Mesothelial cell of epicardium (in vitro differentiated cells): ENCODE results near the gene DCAF7. TPM values are rescaled to one million over a fixed set of nuclear protein-coding genes. Genes with fewer than 3 reads are reported as not detected.

Experiments
- DNase-seq, 2 experiments: peaks; one replicate each; pipeline ENCODE4 v3.0.0; 2021; ENCODE audit warnings: low spot score in 2 of 2; ENCODE audit not compliant: unreplicated experiment in 2 of 2
- H3K27ac Mint-ChIP-seq: 2 replicates; pipeline ENCODE4 v1.8.0; 2021; ENCODE audit warnings: mixed read lengths
- H3K27me3 Mint-ChIP-seq: 2 replicates; pipeline ENCODE4 v1.8.0; 2021; ENCODE audit warnings: low read depth, mixed read lengths
- H3K36me3 Mint-ChIP-seq: 2 replicates; pipeline ENCODE4 v1.8.0; 2021; ENCODE audit warnings: mixed read lengths
- H3K4me1 Mint-ChIP-seq: 2 replicates; pipeline ENCODE4 v1.8.0; 2021; ENCODE audit warnings: mixed read lengths
- H3K4me3 Mint-ChIP-seq: 2 replicates; pipeline ENCODE4 v1.8.0; 2021; ENCODE audit warnings: mild to moderate bottlenecking, moderate library complexity, mixed read lengths
- H3K9me3 Mint-ChIP-seq: 2 replicates; pipeline ENCODE4 v1.8.0; 2021; ENCODE audit warnings: mixed read lengths
- CTCF ChIP-seq: fragments of 200-600 bp; sonication (generic); IDR thresholded peaks from one replicate; pipeline ENCODE4 v1.5.0; 2021; ENCODE audit warnings: antibody characterized with exemption; ENCODE audit not compliant: unreplicated experiment
- total RNA-seq: library from RNA; stranded (reverse); gene quantifications from 3 replicates; pipeline ENCODE4 v1.2.1, GENCODE V29; 2021

DCAF7 gene
- total RNA-seq, 1 donor from 2014 or later, result 144 TPM

GRCh38 chr17:63506627-63507026 lies 43.6 kb upstream of the DCAF7 start:
- no peak overlapping the region for H3K4me3 Mint-ChIP-seq
- H3K27ac Mint-ChIP-seq, result no peak overlapping the region
- no peaks in the 10 kb centered on the region for H3K36me3 Mint-ChIP-seq
- no peak for DNase-seq
- no peak for TF ChIP-seq CTCF
- H3K27me3 Mint-ChIP-seq, result peaks cover 67% of the 10 kb centered on the region
- H3K9me3 Mint-ChIP-seq, result peaks cover 5% of the 10 kb centered on the region
- H3K4me1 Mint-ChIP-seq, result peaks cover 11% of the 10 kb centered on the region

GRCh38 chr17:63511331-63511730 lies 38.9 kb upstream of the DCAF7 start:
- Mint-ChIP-seq H3K9me3 (no peaks in the 10 kb centered on the region), H3K4me3 (no peak overlapping the region), H3K27me3 (peaks cover 55% of the 10 kb centered on the region), H3K4me1 (no peaks in the 10 kb centered on the region), H3K27ac (no peak overlapping the region), H3K36me3 (no peaks in the 10 kb centered on the region)
- no peak for TF ChIP-seq CTCF
- DNase-seq, result no peak

- Mint-ChIP-seq H3K27me3 (peaks cover 53% of the 10 kb centered on the region), H3K4me3 (no peak overlapping the region), H3K27ac (no peak overlapping the region), H3K9me3 (no peaks in the 10 kb centered on the region), H3K4me1 (no peaks in the 10 kb centered on the region), H3K36me3 (no peaks in the 10 kb centered on the region)
- no peak for TF ChIP-seq CTCF
- DNase-seq, result no peak
Measured at GRCh38 chr17:63512388-63512787, 37.9 kb upstream of the DCAF7 start.

- no peaks in the 10 kb centered on the region for H3K9me3 Mint-ChIP-seq
- H3K27me3 Mint-ChIP-seq, result peaks cover 53% of the 10 kb centered on the region
- no peaks in the 10 kb centered on the region for H3K36me3 Mint-ChIP-seq
- TF ChIP-seq CTCF, result no peak
- no peak overlapping the region for H3K27ac Mint-ChIP-seq
- H3K4me1 Mint-ChIP-seq, result no peaks in the 10 kb centered on the region
- no peak overlapping the region for H3K4me3 Mint-ChIP-seq
- no peak for DNase-seq
Measured at GRCh38 chr17:63512896-63513644, 37.2 kb upstream of the DCAF7 start.

GRCh38 chr17:63514477-63514876 lies 35.8 kb upstream of the DCAF7 start:
- Mint-ChIP-seq H3K36me3 (no peaks in the 10 kb centered on the region), H3K27me3 (peaks cover 58% of the 10 kb centered on the region), H3K4me3 (no peak overlapping the region), H3K27ac (no peak overlapping the region), H3K9me3 (no peaks in the 10 kb centered on the region), H3K4me1 (no peaks in the 10 kb centered on the region)
- no peak for DNase-seq
- no peak for TF ChIP-seq CTCF

- peaks cover 59% of the 10 kb centered on the region for H3K27me3 Mint-ChIP-seq
- no peak overlapping the region for H3K4me3 Mint-ChIP-seq
Measured at GRCh38 chr17:63514974-63515373, 35.3 kb upstream of the DCAF7 start.

More at GRCh38 chr17:63514974-63515373, 35.3 kb upstream of the DCAF7 start:
- Mint-ChIP-seq H3K4me1 (no peaks in the 10 kb centered on the region), H3K36me3 (no peaks in the 10 kb centered on the region), H3K9me3 (no peaks in the 10 kb centered on the region), H3K27ac (no peak overlapping the region)
- TF ChIP-seq CTCF, result no peak
- DNase-seq, result no peak
